Inflammatory macrophage treated with lipopolysaccharide for 4 hours (primary cell): ENCODE measurements around the gene STRN3.
"Not testable (repeated sequence)": the region's sequence is repeated elsewhere in the genome, so short reads cannot be mapped to it uniquely, and the experiment has no call there.

Source experiments
- DNase-seq: peaks from one replicate; pipeline ENCODE4 v3.0.0-alpha.2; 2020

The STRN3 gene

DNA sequence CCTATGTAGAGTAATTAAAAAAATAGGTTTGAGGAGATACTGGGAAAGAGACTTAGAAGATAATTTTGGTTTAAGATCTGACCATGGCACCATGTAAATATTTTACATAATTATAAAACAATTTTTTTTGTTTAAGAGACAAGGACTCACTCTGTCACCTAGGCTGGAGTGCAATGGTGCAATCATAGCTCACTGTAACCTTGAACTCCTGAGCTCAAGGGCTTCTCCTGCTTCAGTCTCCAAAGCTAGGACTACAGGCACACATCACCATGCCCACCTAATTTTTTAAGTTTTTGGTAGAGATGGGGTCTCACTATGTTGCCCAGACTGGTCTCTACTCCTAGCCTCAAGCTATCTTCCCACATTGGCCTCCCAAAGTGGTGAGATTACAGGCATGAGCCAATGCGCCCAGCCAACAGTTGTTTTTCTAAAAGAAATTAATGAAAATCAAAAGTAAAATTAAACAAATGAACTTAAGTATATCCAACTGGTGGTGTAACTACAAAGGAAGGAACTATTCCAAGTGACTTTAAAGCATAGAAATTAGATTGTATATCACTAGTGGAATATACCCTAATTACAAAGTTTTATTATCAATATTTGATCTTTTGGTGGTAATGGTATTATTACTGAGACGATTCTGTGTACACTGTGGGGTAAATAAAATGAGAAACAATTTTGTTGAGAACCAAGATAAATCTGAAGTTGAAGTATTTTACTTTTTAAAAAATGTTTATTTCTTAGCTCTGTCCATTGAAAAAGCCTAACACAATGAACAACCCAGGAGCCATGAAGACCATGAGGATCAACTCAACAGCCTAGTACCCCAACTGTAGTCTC, 122.7 kb downstream of the STRN3 start:
- DNase-seq, result no peak

- not testable (repeated sequence) for DNase-seq
These were observed 129.1 kb downstream of the STRN3 start for GRCh38 chr14:30897121-30897520.

- no peak for DNase-seq
These were observed 129.7 kb downstream of the STRN3 start for GRCh38 chr14:30896435-30896834.

DNA sequence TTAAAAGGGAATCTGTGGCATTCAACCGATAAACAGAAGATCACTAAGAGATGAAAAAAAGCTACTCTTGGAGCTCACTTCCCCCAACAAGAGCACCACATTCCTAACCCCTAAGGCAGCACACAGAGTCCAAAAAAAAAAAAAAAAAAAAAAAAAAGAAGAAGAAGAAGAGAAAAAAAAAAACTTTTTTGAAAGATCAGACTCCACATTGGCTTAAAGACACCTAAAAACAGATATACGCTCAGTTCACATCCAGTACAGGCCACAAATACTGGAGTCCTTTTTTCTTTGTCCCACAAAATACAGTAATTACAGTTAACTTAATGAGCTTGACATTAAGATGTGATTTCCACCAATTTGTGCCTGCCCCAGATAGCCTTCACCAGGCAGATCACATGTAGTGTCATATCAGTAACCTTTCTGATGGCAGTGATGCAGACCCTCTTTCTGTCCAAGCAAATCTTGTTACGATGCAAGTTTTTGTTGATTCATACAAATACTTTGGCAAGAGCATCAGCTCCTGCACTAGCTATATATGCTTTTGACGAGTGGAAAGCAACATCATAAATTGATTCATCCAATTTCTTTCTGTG, 131.2 kb downstream of the STRN3 start:
- DNase-seq, result no peak

GRCh38 chr14:30893819-30894218, 132.4 kb downstream of the STRN3 start:
- DNase-seq, result no peak

DNA sequence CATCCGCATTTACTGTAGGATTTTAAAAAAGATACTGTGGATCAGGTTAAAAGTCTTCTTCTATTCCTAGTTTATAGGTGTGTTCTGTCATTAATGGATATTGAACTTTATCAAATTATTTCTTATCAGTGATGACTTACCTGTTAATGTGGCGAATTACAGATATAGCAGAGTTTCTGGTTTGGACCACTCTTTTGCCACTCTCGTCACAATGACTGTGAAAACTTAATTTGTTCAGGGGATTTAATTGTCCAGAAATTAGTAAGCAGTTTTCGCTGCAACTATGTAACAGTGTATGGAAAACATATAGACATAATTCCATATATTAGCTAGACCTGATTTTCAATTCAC, 137.0 kb downstream of the STRN3 start:
- no peak for DNase-seq

- no peak for DNase-seq
These were observed 137.5 kb downstream of the STRN3 start for GRCh38 chr14:30888480-30889243.

DNA sequence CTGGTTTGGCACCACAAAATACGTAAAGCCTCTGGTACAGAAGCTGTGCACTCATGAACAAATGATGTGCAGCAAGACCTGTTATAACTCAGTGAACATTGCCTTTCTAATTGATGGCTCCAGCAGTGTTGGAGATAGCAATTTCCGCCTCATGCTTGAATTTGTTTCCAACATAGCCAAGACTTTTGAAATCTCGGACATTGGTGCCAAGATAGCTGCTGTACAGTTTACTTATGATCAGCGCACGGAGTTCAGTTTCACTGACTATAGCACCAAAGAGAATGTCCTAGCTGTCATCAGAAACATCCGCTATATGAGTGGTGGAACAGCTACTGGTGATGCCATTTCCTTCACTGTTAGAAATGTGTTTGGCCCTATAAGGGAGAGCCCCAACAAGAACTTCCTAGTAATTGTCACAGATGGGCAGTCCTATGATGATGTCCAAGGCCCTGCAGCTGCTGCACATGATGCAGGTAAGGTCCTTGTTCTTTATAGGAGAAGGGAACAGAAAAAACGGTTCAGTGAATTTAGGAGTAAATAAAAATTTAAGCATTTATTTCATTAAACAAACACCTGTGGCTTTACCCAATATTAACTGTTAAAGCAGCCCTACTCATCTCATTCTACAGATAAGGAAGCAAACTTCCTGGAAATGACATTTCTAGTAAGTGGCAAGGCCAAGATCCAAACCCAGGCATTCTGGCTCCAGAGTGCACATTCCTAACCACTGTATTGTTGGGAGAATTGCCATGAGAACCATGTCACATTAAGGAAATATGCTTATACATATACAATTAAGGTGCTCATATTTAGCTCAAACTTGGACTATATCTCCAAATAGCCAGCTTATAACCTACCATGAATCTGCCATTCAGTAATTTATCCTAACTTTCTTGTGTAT, 140.1 kb downstream of the STRN3 start:
- DNase-seq, result no peak

GRCh38 chr14:30884901-30885300, 141.3 kb downstream of the STRN3 start:
- DNase-seq, result no peak

DNA sequence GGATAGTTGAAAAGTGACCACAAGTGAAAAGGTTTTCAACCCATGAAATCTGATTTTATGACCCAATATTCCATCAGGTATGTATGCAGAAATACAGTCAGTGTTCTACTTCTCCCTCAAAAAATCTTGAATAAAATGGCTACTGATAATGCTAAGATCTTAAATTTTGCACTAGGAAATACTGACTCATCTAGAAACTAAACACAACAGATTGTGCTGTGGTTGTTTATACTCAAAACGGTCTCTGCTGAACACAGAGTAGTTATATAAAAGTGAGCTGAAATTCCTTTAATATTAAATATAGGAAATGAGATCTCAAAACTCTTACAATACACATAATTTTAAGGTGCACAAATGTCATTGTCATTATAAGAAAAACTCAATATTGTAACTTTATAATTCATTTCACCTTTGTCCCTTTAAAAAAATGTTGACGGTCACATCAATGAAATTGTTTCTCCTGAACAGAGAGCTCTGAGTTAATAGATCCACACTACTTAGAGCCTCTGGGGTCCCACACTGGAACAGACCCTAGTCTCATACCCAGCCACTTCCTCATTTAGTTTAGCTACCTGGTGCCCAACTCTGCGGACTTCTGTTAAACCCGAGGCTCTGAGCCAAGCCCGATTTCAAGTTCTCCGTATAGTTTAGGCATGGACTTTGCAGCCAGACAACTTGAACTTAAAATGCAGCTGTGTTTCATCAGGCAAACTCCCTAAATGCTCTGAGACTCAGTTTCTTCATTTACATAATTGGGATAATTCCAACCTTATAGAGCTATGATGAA, 142.5 kb downstream of the STRN3 start:
- no peak for DNase-seq

- DNase-seq, result peak; percentile 48
These were observed 143.7 kb downstream of the STRN3 start for GRCh38 chr14:30882431-30882830.

- no peak for DNase-seq
These were observed 149.5 kb downstream of the STRN3 start for GRCh38 chr14:30876692-30877091.

GRCh38 chr14:30875788-30876053, 150.5 kb downstream of the STRN3 start:
- DNase-seq, result no peak

DNA sequence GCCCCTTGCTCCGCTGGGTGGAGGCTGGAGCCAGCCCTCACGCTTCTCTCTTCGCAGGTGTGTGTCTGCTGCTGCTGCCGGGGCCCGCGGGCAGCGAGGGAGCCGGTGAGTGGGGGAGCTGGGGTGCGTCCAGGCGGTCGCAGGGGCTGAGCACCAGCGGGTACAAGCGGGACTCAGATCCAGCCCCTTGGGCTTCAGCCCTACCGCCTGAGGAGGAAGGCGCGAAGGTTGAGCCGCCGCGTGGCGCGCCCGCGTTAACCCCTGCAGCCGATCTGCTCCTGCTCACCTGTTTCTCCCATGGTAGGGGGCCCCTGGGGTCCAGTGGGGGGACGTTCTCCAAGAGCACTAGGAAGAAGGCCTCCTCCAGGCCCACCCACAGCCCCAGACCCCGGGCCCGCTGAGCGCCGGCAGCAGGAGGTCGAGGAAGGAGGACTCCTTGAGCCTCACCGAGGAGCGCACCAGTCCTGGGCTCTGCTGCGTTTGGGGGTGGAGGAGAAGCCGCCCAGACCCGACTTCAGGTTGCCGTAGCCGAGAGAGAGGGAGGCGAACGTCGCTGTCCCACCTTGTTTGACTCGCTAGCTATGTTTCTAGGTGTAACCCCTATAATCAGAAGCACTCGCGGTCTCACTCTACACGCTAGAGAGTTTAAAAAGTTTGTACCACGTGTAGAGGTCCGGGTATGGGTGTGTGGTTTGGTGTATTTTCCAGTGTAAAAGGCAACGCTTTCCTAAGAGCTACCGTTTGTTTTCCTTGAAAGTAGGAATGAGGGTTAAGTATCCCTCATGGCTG, 151.0 kb downstream of the STRN3 start:
- no peak for DNase-seq

GRCh38 chr14:30874120-30874998, 151.8 kb downstream of the STRN3 start, which contains the start of gene COCH:
Gene COCH, plus strand, starts transcription at chr14:30874559. Its CDS starts 380 bp downstream, at chr14:30874939.
- peak; percentile 24 for DNase-seq

GRCh38 chr14:30873308-30874119, 152.7 kb downstream of the STRN3 start:
- DNase-seq, result no peak

GRCh38 chr14:30872602-30873001, 153.6 kb downstream of the STRN3 start:
- no peak for DNase-seq

- DNase-seq, result peak; percentile 14
These were observed 156.5 kb downstream of the STRN3 start for GRCh38 chr14:30869551-30870155.

DNA sequence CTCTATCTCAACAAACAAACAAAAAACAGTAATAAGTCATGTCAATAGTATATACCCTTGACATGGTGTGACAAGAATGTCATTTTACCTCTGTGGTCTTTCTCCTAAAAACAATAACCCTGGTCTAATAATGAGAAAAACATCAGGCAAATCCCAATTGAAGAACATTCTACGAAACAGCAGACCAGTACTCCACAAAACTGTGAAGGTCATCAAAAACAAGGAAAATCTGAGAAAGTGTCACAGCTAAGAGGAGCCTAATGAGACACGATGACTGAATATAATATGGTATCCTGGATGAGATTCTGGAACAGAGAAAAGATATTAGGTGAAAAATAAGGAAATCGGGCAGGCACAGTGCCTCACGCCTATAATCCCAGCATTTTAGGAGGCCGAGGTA, 157.4 kb downstream of the STRN3 start:
- no peak for DNase-seq
